DMS 273 (cell line): Measurements from ENCODE around the gene TAOK3.
"Not testable (repeated sequence)": the region's sequence is repeated elsewhere in the genome, so short reads cannot be mapped to it uniquely, and the experiment has no call there.

Experiments used
- DNase-seq: peaks from one replicate; lab custom pipeline; 2025; ENCODE audit not compliant: unreplicated experiment; lab: John Stamatoyannopoulos, UW

TAOK3 gene

DNA sequence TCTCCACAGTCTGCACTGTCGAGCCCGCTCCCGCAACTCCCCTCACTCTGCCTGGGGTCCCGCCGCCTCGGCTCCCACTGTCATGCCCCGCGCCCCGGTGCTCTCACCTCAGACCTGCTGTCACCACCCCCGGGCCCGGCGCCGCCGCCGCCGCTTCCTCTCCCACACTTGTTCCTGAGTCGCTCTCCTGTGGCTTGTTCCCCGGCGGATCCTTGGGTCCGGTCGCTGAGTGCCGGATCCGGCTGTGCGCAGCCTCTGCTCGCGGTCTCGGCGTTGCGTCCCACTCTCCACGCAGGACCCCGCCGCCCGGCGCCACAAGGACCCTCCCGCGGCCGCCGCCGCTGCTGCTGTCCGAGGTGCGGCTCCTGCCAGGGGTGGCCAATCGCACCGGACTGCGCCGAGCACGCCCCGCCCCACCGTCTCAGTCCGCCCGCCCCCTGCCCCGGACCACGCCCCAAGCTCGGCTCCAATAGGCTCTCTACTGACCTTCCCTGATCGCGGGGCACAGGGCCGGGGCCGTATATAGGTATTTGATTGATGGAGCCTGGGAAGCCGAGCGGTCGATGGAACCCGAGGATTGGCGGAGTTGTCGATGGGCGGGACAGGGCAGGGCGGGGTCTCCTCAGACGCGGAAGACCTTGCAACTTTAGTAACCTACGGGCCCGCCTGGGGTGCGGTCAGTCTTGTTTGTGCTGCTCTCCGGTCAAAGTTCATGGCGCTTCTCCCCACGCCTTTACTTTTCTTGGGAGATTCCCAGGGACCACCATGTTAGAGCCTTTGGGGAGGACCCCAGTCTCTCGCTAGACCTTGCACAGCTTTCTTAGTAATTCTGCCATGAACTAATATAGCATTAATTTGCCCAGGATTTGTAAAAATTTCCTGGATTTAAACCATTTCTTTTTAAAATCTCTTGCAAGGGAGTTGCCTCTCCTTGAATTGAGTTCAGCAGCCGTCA lies at the start of gene TAOK3:
TAOK3 (minus strand) TSS at position 367 of the 955 bp plus-strand sequence. CDS start 117,340 bp downstream, outside the sequence.
- peak; percentile 96 for DNase-seq

DNA sequence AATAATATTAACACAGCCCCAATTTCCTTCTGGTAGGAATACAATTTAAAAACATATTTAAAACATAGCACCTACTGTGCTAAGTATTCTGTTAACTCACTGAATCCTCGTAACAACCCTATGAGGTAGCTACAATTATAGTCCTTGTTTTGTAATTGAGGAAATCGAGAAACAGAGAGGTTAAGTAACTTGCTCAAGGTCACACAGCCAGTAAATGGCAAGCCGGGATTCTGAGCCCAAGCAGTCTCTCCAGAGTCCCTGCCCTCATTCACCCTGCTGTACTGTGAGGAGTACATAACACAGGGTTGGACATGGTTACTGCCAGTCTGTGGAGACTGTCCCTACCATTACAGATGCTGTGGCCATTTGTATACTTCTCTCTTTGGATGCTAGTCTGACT lies 48.0 kb upstream of the TAOK3 start:
- no peak for DNase-seq

DNA sequence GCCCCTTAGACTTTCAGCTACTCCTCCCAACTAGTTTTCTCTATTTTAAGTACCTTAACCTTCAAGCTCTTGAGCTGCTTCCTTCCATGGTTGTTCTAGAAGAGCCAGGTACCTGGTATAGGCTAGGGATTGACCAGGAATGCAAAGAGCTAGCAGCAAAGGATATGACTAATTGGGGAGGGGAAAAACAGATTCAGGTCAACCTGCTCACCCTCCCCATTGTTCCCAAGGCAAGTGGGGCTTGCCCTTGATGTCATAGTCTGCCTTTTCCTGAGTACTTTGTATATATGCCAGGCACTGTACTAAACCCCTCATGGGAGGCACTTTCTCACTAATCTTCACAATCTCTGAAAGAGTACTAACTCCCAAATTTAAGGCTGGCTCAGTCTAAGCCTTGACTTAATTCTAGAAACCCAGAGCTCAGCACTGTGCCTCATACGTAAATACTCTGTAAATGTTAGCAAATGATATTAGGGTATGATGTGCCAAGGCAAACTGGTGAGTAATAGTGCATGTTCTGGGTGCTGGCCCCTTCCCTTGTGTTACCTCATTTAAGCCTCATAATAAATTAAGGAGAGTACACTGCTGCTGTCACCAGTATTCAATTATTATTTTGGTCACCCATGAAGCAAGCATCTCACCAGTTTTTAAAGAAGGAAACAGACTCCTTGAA lies 45.8 kb upstream of the TAOK3 start:
- no peak for DNase-seq

DNA sequence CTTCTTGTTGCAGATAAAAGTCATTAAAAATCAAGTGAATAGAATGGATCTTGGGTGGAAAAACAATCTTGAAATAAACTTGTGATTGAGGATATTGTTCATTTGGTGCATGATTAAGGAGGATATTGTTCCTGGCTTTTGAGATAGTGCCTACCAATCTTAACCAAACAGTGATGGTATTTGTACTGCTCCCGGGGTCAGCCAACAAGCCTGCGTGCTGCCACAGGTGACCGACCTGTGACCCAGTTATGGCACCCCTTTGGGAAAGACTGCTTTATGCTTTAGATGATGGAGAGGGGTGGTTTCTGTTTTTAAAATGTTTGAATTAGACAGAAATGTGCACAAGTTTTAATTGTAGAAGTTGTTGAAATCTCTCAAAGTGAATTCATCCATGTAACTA lies 45.2 kb upstream of the TAOK3 start:
- DNase-seq, result no peak

DNA sequence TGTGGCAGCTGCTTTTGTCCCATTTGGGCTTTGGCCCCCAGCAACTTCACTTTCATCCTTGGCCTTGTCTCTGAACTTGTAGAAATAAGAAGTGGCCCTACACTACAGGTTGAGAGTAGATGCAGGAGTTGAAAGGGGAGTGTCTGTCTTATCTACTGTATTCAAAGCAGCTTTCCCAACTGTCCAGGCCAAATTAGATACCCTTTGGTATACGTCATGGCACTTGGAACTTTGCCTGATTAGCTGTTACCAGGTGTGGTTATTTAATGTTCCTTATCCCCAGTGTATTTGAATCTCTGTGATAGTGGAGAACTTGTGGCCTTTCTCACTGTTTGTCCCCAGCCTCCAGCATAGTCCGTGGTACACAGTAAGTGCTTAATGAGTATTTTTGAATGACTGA lies 37.1 kb upstream of the TAOK3 start:
- no peak for DNase-seq

DNA sequence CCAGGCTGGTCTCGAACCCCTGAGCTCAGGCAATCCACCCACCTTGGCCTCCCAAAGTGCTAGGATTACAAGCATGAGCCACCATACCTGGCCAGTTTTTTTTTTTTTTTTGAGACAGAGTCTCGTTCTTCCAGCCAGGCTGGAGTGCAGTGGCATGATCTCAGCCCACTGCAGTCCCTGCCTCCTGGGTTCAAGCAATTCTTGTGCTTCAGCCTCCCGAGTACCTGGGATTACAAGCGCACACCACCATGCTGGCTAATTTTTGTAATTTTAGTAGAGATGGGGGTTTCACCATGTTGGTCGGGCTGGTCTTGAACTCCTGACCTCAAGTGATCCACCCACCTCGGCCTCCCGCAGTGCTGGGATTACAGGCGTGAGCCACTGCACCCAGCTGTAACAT lies 35.5 kb upstream of the TAOK3 start:
- DNase-seq, result not testable (repeated sequence)

DNA sequence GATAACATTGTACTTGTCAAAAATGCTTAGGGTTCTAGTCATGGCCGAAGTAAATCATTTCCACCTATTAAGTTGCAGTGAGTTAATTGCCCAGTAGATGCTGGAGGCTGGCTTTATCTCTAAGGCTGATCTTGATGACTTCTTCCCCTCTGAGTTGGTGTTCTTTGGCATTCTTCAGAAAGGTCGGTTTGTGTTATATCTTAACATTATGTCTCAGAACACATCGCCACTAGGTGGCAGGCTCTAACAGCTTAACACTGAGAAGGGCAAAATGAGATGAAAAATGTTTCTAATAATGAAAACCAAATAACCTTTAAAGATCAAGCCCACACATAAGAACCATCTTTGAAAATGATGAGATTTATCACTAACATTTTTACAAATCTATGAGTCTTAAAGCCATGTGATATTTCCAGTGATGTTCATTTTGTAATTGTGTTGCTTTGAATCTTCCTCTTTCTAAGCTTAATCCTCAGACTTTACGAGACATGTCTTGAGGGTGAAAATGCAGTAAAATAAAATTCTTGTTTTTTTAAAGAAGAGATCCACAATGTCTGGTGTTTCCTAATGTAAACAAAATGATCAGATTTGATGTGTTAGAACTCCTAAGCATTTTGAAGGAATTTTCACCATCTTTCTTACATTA lies 32.3 kb upstream of the TAOK3 start:
- DNase-seq, result peak; percentile 67

DNA sequence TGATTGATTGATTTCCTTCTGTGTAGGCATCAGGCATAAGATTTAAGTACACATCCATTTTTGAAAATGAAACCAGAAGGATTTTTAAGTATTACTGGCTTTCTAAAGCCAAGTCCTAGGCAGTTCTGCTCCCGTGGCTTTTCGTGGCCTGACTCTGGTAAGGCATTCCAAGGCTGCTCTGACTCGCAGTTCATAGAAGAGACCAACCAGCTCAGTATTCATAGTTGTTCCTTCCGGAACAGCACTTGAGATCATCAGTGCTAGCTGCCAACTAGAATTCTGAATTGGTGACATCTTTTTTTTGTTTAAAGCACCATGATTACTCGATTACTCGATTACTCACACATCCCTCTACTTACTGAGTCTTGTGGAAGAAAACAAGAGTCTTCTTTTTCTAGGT lies 29.5 kb upstream of the TAOK3 start:
- no peak for DNase-seq

DNA sequence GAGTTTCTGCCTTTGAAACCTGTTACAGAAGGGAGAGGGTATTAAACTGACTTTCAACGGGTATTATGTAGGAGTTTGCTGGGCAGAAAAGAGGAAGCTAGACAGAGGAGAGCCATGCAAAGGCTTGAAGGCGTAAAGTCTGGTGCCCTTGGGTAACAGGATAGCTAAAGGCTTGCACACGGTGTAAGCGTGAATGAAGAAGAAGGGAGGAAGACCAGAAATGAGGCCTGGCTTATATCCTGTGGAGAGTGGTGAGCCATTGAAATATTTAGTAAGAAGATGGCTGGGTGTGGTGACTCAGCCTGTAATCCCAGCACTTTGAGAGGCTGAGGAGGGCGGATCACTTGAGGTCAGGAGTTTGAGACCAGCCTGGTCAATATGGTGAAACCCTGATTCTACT lies 26.2 kb upstream of the TAOK3 start:
- no peak for DNase-seq

DNA sequence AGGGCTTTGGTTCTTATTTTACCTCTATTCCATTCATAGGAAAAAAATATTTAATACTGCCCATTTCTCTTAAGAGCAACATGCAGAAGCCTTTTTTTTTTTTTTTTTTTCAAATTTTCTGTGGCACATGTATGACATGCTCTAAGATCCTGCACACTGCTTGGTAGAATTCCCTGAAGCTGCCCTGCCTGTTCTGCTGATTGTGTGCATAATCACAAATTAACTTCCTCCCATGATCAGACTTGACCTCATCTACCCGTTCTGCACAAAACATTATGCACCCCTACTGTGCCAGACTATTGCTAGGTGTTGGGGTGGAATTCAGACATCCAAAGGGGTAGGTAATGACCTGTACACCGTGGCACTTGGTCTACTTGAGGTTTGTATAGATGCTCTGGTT lies 25.8 kb upstream of the TAOK3 start:
- no peak for DNase-seq

DNA sequence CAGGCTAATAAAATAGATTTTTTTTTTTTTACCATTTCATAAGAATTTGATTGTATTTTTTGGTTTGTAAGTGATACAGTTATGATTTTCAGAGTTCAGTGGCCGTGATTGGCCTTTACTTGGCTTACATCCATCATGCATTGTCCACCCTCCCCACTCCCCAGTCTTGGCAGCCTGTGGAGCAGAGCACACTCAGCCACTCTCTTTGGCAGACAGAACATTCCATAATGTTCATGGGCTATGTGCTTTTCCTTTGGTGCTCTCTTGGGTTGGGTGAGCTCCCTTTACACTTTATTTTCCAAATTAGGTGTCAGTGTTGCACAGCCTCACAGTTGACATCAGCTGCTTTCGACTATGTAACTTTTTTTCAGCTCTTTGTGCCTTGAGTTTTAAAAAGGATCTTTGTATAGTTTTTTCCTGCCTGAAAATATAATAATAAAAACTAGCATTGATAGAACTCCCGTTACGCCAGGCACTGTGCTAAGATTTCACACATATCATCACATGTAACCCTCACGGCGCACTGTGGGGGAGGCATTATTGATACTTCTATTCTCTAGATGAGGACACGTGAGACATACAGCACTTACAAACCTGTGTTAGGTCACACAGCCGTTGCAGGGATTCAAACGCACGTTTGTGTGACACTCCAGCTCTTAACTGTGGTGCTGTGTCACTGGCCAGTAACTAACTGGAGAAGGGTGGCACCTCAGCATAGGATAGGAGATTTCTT lies 25.2 kb upstream of the TAOK3 start:
- DNase-seq, result no peak

DNA sequence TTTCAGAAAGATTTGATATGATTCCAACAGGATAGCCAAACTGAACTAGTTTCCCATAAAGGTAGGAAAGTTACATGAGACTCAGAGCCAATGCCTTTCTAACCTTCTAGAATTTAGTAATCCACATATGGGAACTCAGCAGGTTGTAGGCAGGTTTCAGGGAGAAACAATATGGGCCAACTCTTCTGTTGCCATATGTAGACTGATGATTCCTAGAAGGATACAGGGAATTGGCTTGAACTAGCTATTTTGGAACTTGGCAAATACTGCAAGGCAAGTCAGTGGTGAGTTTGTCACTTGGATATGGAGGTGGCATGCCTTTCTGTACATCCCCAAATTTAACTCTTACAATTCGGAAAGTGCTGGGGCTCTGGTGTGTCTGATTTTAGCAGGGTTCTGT lies 19.1 kb upstream of the TAOK3 start:
- DNase-seq, result no peak

DNA sequence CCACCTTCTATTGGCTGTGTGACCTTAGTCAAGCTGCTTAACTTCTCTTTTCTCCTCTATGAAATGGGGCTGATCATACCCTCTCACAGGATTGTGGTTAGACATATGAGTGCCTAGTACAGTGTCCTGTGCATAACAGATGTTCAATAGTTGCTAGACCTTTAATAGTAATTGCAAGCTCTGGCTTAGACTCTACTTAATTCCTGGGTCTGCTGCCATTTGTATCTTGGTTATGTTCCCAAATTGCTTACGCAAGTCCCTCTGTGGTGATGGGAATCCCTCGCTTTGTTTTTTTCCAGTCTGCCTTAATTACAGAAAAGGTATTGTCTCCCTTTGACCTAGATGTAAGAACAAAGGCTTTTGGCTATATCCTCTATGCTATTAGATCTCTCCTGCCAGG lies 18.7 kb upstream of the TAOK3 start:
- DNase-seq, result no peak

DNA sequence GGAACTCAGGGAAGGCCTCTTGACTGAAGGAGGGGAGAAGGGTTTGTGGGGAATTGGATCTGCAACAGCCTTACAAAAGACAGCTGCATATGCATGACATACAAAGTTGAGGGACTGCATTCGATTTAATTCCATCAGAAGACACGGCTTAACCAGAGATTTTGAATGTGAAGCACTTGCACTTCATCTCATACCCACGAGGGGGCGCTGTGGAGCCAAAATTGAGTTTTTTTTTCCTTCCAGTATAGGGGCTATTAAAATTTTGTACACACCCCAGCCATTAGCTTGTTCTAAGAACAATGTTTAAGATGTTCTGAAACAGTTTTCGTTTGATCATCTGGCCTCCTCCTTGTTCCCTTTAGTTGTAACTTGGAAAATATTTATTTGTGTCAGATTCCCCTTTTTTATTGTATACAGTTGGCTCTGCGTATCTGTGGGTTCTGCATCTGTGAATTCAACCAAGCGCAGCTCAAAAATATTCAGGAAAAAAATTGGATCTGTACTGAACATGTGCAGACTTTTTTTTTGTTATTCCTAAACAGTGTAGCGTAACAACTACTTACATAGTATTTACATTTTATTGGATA lies 5.3 kb upstream of the TAOK3 start:
- peak; percentile 66 for DNase-seq

DNA sequence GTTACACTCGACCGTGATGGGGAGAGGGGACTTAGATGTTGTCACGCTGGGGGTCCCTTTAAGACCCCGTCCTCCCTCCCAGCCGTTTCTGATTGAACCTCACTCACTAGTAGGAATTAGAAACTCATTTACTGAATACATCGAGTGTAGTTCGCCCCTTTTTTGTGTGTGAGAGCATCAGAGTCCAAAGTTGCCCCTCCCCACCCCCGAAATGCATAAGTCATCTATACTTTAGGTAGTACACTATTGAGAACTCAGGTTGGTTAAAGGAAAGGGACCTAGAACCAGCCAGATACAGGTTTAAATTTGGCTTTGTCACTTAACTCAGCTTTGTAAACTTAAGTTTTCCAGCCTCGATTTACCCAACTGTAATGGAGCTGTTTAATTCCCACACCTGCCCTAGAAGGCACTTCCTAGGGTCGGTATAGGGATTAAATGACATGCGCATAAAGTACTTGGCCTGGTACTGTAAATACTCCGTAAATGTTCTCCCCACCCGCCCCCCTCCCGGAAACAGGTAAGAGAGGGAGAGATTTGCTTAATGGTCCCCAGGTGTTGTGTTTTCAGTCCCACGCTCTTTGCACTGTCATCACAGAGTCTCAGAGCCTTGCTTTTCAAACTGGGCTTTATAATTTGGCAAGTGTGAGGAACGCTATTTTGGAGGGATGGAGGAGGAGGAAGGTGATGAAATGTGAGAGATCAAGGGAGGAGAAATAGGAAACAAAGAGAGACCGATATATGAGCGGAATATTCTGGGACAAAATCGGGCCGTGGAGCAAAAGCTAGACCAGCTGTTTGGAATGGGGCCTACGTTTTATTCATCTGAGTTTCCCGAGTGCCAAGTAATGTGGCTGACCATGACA lies 4.5 kb upstream of the TAOK3 start:
- DNase-seq, result peak; percentile 25

DNA sequence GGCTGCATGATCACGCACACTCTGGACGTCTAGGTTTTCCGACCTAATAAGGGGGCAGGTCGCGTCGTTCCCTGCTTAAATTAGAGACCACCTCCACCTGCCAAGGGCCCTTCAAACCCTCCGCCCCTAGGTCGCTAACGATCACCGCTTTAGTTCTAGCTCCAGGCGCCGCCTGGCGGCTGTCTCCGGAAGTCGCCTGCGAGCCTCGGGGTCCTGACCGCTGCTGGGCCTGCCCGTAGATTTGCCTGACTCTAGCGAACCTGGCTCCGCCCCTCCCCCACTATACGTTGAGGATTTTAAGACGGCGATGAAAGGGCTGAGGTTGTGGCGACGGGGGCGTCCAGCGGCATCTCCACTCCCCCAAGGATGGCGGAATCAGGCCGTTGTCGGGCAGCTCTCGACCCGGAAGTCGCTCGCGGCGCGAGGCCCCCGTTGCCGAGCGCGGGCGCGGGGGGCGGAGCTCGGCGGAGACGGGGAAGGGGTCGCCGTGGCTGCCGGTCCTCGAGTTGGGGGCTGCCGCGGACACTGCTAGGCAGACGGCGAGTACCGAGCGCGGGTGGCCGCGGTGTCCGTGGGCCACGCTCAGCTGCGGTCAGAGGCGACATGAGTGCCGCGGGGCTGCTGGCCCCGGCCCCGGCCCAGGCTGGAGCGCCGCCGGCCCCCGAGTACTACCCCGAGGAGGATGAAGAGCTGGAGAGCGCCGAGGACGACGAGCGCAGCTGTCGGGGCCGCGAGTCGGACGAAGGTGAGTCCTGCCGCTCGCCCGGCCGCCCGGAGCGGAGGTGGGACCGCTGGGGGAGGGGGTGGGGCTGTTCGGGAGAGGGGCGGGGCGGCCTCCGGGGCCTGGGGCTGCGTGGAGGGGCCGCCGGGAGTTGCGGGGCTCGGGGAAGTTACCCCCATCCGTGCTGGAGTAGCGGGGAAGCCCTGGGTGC lies 3.6 kb upstream of the TAOK3 start, which contains the start of gene SUDS3:
SUDS3 (plus strand) TSS at position 467 of the 932 bp plus-strand sequence; CDS start at position 604, 137 bp downstream.
- peak; percentile 90 for DNase-seq

DNA sequence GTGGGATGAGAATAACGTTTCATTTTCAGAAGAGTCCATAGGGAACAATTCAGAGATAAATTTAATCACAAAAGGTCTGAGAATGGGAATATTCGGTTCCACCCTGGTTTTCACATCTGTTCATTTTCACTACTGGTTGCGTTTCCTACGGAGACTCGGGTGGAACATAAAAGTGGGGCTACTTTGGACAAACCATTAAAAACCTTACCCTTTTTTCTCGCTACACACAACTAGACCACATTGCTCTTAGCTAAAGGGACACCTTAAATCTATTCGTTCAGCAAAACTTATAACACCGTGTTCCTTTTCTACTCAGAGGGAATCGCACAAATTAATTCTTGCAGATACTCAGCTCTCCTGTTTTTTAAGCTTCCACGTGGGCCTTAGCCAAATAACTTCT lies 2.6 kb upstream of the TAOK3 start:
- DNase-seq, result no peak

DNA sequence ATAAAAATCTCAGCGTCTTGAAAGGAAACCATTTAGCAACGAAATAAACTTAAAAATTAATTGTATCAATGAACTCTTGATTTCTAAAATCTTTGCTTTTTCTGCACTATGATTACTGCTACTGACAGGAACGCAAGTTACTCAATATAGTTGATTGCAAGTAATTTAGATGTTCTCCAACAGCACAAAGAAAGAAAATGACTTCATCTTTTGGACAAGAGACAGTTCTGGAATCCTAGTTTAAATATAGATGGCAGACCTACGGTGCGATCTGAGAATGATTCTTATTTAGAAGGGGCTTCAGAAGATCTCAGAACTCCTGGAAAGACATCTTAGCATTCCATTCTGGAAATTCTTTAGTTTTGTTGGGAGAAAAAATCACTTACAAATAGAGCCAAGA lies 2.2 kb upstream of the TAOK3 start:
- DNase-seq, result no peak
